ENCODE results near the gene MAGI2.
A peak's percentile ranks its signal among the peaks of the same experiment; 100 is the strongest.

Gene MAGI2

GRCh38 chr7:78052112-78052511 lies 1401.4 kb downstream of the MAGI2 start:
- no peak for DNase-seq

- no peak for DNase-seq
Observed at GRCh38 chr7:78047800-78048199, 1405.7 kb downstream of the MAGI2 start.

- no peak for DNase-seq
Observed at GRCh38 chr7:78043159-78043558, 1410.3 kb downstream of the MAGI2 start.

- DNase-seq: no peak
Observed at GRCh38 chr7:78041423-78041822, 1412.0 kb downstream of the MAGI2 start.

DNA sequence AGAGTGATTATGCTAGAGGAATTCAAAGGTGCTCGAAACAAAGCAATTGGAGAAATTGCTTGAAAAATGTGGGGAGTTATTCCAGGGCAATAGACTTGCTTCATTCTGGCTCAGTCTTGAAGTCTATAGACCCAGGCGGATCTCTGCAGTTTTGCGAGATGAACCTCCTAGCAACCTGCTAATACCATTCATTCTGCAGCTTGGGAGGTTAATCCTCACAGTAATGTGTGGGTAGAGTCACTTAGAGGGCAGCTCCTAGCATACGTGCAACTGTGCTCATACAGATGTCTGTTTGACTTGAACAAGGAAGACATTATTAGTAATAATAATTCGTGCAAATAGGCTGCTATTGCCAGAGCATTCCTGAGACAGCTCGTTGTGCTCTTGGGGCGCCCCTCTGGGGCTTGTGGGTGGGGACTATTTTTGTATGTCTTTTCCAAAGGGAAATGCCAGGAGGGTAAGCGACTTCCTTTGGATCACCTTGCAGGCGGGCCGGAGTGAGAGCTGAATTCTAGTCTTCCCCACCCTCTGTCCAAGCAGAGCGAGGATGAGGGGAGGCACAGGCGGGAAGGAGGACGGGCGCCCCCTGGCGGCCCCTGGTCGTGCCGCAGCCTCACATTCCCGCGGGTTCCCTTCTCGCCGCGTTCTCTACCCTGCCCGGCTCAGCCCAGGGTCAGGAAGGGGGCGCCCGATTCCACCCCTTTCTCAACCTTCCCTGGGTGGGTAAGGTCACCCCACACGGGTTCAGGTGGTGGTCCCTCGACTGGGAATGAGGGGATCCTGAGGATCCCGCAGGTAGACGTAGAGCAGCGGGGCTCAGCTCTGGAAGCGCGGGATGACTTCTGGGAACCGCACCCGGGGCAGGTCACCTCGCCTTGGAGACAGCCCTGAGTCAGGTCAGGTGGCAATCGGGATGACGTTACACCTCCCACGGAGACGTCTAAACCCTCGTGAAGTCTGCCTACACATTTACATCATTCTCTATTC lies 1413.4 kb downstream of the MAGI2 start:
- peak; percentile 57 for DNase-seq

GRCh38 chr7:78038465-78039080 lies 1414.9 kb downstream of the MAGI2 start:
- no peak for DNase-seq

- no peak for DNase-seq
Observed at GRCh38 chr7:78037603-78038002, 1415.9 kb downstream of the MAGI2 start.

DNA sequence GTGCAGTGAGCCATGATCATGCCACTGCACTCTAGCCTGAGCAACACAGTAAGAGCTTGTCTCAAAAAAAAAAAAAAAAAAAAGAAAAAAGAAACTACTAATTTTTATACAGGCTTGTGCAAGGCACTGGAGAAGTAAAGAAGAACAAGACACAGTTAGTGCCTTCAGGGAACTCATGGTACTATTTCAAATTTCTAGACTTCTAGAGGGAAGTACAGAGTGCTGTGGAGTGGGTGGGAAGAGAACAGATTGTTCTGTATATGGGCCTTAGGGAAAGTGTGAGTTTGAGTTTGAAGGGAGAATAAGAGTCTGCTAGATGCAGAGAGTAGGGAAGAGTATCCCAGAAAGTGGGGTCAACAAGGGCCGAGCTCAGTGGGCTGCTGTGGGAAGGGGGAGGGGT lies 1420.1 kb downstream of the MAGI2 start:
- no peak for DNase-seq

GRCh38 chr7:78026492-78026891 lies 1427.0 kb downstream of the MAGI2 start:
- DNase-seq: no peak

DNA sequence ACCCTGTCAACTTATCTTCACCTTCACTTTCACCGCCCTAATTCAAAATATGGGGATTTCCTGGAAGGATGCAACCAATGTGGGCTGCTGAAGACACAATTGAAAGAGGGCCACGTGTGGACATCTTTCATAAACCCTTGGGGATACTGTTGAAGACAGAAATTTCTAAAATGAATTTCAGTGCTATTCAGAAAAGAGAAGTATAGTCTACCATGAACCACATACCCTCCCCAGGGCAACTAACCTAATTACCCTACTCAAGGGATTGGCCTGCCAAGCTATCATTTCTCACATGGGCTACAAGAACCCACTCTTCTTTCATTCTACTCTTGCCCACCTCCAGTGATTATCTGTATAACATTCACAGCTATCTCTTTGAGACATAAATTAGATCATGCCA lies 1428.9 kb downstream of the MAGI2 start:
- no peak for DNase-seq

- DNase-seq: no peak
Observed at GRCh38 chr7:78023191-78023590, 1430.3 kb downstream of the MAGI2 start.

- no peak for DNase-seq
Observed at GRCh38 chr7:78022165-78022564, 1431.3 kb downstream of the MAGI2 start.

GRCh38 chr7:78020874-78021249 lies 1432.6 kb downstream of the MAGI2 start:
- DNase-seq: no peak

GRCh38 chr7:78020136-78020873 lies 1433.2 kb downstream of the MAGI2 start:
- no peak for DNase-seq

DNA sequence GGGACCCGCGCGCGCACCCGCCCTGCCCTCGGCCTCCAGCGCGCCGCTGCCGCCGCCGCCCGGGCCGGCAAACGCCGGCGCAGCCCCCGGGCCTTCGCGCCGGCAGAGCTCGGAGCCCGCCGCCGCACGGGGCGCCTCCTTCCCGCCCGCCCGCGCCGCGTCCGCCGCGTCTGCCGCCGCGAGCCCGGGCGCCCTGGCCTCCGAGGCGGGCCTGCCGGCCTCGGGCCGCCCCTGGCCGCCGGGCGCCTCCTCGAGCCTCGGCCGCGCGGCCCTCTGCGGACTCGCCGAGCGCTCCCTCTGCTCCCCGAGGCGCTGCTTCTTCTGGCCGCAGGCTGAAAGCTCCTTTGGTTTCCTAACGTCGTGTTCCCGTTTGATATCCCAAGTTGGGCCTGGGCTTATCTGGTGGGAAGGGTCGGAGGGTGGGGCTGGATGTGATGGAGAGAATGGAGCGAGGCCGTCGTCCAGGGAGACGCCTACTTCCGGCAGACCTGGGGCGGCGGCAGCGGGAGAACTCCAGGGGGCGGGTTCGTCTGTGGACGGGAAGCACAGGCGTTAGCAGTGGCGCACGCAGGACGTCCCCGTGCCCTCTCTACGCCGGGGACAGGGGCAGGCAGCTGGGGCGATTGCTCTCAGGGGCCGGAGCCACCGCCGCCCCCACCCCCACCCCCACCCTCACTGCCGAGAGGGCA lies 1433.9 kb downstream of the MAGI2 start:
- DNase-seq: peak; percentile 50

DNA sequence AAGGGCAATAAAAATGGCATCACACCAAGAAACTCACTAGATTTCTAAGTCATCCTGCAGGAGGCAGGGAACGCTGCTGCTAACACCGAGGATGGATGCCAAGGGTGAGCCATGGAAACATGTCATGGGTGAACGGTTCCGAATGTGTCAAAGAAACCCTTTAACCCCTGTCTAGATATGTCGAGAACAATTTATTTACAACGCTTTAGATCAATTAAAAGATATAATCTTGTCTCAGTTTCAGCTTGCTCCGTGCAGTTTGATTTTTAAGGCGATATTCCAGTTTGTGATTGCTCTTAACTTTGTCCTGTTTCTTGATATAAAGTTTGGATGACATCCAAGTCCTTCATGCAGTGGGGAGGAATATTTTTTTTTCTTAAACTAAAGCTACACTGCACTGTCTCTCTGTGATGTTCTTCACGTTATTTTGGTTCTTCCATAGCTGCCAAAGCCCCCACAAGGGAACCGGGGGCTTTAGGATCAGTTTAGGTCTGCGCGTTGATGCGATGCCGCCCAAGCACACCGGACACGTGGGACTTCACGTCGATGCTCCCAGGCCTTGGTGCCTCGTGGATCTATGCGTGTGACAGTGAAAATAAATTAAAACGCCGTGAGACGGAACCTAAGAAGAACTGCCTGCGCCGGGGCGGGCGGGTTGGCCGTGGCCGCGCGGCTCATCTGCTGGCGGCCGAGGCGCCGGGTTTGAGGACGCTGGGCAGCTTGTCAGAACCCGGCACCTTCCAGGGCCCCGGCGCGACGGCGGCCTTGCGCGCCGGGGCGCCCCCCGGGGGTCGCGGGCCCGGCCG lies 1434.6 kb downstream of the MAGI2 start:
- DNase-seq: no peak

- DNase-seq: no peak
Observed at GRCh38 chr7:78017591-78018100, 1435.8 kb downstream of the MAGI2 start.

- no peak for DNase-seq
Observed at GRCh38 chr7:78015574-78016260, 1437.8 kb downstream of the MAGI2 start.

DNA sequence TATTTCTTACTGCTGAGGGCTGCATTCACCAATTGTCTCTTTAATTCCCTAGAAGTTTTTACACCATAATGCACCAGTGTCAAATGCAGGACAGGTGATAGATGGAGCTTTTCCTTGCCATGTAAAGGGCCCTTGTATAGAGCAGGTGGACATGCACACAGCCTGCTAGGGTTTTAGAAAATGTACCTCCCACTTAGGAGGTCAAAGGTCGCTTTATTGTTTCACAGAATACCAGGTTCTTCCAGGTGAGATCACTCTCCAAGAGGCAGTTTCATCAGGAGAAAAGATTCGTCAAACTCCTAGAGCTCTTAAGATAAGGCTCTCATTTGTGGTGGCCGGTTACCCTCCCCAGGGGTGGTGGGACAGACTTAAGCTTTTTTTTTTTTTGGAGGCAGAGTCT lies 1439.1 kb downstream of the MAGI2 start:
- DNase-seq: no peak

DNA sequence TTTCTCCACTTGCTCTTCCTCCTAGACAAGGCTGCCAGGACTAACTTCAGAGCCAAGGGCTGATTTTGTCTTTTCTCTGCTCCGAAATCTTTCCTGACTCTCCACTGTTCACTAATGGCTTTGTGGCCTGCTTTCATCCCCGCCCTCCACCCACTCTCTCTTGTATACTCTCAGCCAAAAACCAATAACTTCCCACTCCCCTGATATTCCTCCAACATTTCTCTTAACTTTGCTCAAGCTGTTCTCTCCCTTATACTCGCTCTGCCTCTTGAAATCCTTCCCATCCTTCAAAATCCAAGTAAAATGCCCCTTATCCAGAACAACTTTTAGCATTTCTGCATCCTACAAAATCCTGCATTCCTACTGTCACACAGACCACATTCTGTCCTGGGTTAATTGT lies 1440.1 kb downstream of the MAGI2 start:
- DNase-seq: no peak

DNA sequence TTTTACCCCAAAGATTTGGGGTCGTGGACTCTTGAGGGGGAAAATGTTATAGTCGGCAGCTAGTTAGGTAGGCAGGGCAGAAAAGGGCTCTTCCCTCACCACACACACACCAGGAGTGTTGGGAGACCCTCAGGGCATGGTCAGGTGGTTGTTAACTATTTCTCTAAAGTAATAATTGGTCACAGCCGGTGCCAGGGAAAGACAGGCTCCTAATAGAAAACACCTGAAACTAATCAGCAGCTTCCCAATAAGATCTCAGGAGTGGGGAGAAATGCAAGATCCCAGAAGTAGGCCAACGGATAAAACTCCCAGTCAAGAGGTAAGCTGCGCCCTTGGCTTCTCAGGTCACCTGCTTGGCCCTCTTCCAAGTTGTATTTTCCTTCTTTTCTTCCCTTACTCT lies 1441.8 kb downstream of the MAGI2 start:
- no peak for DNase-seq

Measured in activated CD8-positive, alpha-beta memory T cell treated with anti-CD3 and anti-CD28 coated beads, Interleukin-2, amount 50 U/mL, for 4 hours (primary cell).